HG03378 (cell line): ENCODE data around the gene RBM39.
"Not testable (repeated sequence)": the region's sequence is repeated elsewhere in the genome, so short reads cannot be mapped to it uniquely, and the experiment has no call there.

Source experiments
- ATAC-seq: cut with Tn5 transposase; IDR thresholded peaks from one replicate; pipeline ENCODE4 v1.9.1; 2021; ENCODE audit warnings: mild to moderate bottlenecking, moderate library complexity; ENCODE audit not compliant: unreplicated experiment

The RBM39 gene

DNA sequence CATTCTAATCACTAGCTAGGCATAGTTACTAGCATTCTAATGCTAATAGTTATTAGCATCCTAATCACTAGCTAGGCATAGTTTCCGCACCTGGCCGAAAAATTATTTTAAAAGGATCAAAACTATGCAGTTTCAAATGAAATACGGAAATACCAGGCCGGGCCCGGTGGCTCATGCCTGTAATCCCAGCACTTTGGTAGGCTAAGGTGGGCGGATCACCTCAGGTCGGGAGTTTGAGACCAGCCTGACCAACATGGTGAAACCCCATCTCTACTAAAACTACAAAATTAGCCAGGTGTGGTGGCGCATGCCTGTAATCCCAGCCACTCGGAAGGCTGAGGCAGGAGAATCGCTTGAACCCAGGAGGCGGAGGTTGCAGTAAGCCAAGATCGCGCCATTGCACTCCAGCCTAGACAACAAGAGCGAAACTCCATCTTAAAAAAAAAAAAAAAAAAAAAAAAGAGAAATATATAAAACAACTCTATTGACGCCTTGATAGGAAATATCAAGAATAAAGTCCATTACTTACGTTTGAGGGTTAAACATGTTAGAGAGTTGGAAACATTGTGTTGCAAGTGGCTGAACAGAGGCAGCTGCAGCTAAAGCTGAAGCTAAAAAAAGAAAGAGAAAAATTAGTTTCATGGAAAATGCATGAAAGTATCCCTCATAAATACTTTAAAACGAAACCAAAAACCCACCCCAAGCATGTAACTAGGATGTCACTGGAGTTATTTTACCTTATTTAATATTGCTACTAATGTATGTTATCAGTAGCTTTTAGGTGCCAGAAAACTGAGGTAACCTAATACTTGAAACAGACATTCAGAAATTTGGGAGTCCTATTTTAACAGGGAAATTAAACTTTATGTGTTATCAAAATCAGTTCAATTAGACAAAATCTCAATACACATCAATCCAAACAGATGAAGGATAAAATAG lies 35.2 kb downstream of the RBM39 start:
- ATAC-seq: not testable (repeated sequence)

DNA sequence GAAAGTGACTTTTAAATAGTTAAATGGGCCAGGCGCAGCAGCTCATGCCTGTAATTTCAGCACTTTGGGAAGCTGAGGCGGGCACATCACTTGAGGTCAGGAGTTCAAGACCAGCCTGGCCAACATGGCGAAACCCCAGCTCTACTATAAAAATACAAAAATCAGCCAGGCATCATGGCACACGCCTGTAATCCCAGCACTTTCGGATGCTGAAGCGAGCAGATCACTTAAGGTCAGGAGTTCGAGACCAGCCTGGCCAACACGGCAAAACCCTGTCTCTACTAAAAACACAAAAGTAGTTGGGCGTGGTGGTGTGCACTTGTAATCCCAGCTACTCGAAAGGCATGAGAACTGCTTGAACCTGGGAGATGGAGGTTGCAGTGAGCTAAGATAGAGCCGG lies 36.2 kb downstream of the RBM39 start:
- ATAC-seq: not testable (repeated sequence)

DNA sequence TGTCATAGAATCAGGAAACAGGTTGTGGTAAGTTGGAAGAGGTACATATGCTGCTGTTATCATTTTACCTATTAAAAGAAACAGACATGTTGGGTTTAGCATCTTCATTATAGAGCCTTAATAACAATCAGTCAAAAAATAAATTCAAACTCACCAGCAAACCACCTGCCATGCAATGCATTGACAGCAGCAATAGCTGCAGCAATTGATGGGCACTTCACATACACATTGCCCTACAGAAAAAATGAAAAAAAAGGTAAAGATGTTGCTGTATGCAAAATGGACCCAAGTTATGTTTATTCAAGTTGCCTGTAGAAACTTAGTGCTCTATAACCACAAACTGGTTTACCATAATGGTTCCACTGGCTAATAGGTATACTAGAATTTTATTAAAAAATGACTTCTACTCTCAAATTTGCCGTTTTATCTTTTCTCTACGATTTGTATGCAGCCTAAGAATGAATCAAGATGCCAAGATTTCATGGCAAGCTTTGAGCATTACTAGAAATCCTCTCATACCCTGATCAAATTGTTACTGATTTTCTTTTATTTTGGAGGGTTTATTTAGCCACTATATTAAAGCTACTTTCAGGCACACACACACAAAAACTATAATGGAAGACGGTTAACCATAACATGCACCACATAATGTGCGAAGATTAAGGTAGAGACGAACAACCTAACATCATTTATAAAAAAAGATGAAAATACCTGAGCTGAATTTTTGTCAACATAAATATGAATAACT lies 37.4 kb downstream of the RBM39 start:
- no peak for ATAC-seq

DNA sequence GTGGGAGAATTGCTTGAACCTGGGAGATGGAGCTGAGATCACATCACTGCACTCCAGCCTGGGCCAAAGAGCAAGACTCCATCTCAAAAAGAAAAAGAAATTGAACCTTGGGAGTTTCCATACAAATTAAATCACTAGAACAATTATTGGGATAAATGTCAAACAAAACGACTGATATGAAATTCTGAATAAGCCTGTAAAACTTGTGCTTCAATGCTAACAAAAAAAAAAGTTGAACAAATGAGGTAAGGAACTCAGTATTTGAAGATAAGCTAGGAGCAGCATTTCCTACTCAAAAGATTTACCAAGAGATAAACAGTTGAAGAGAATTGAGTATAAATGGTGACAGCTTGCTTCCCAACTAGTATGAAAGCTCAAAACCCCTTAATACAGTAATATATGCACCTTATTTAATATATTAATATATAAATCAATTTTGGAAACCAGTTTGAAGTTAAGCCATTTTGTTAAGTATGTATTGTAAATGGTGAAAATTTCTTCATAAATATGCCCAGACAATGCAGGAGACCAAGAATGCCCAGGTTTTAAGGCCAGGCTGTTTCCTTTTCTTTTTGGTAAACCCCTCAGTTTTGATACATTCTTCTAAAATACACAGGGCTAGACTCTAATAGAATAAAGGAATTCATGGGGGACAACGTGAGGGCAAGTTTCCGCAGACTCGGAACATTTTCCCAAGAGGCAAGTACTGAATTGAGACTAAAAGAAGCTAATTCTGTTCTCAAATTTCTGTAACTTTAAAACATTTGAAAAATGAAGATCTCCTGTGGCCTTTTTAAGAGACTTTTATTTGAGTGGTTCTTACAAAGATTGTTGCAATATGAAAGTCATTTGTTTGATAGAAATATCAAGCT lies 39.0 kb downstream of the RBM39 start:
- no peak for ATAC-seq

DNA sequence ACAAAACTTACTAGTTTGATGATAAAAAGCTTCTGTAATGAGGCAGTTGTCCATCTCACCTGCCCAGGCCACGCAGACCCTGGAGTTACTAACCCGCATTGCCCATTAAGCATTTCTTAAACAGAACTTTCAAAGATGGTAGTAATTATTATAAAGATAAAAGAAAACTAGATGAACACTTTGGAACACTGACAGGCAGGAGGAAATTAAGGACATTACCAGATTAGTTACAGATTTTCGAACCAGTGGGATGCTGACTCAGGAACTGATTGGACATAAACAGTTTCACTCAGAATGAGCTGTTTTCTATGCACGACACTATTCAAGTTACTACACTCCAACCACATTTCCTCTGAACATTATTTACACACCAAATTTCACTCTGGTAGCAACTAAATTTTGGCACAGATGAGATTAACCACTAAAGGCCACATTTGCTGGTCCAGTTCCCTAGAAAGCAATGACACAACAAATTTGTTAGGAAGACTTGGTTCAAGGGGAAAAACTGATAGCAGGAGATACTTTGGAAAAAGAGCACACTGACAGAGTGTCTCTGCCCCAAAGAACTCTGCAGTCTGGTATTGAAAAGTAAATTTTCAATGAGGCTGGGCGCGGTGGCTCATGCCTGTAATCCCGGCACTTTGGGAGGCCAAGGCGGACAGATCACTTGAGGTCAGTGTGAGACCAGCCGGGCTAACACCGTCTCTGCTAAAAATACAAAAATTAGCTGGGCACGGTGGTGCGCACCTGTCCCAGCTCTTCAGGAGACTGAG lies 39.8 kb downstream of the RBM39 start:
- no peak for ATAC-seq

DNA sequence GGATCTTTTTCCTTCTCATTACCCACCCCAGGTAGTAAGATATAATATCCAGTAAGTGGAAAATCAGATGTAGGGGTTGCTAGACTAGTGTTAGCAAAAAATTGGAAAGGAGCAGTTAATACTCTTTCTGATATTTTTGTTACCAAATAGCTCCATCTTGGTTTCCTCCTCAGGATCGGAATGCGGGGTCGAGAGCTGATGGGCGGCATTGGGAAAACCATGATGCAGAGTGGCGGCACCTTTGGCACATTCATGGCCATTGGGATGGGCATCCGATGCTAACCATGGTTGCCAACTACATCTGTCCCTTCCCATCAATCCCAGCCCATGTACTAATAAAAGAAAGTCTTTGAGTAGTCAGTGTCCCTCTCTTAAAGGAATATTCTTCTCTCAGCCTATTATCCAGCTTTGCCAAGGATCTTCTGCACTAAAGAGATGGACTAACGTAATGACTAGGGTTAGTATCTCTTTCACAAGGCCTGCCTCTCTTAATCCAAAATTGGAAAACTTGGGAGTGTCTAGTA lies 41.4 kb downstream of the RBM39 start:
- no peak for ATAC-seq

DNA sequence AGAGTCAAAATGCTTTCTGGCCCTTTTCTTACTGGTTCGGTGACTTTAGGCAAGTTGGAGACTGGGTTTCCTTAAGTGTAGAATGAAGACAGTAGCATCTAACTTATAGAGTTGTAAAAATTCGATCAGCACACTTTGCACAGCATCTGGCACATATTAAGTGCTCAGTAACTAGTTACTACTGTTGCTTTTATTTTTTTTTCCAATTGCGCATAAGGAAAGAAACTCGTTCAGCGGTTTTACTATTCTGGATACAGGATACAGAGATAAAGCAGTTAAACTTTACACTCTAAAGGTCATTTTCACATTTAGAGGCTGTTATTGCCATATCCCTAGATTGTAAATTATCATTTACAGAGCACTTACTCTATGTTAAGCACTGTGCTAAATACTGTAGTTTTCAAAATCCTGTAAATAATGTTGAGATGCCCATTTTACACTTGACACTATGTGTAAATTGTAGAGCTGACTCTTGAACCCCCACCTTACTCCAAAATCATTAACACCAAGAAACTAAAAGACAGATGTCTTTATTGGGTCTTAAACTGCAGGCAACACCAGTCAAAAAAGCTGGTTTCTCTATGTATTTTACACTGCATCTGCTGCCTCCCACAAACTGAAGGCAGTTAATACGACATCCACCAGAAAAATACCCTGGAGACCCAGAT lies 42.0 kb downstream of the RBM39 start:
- no peak for ATAC-seq

DNA sequence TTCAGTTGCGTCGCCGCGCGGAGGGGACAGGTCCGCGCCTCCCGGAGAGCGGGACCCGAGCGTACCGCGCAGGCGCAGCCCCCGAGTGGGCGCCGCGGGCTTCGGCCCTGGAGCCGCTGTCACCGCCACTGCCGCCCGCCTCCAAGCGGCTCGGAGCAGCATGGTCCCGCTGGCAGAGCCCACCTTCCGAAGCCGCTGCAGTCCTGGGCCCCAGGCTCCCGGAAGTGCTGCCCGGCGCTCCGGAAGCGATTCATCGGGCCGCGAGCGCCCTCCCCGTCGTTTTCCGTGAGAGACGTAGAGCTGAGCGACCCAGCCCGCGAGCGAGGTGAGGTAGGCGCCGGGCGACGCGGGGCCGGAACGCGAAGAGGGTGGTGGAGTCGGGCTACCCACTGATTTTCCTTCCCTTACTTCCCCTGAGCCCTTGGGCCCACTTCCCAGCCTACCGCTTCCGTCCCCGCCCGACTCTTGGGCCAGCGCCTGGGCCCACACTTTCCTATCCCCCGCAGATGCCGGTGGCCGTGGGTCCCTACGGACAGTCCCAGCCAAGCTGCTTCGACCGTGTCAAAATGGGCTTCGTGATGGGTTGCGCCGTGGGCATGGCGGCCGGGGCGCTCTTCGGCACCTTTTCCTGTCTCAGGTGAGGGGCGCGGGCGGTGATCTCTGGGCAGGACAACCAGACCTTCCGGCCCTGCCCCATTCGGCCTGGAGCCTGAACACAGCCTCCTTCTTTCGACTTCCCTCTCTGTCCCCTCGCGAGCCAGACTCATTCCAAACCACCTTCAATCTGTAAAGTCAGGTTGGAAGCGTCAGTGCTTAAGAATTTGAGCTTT lies 42.7 kb downstream of the RBM39 start, which contains the start of the genes NFS1 and ROMO1:
Gene NFS1, minus strand, starts transcription at position 226 of the 830 bp plus-strand sequence. Its CDS starts 64 bp downstream, at position 162.
Gene ROMO1, plus strand, starts transcription at position 279 of the 830 bp plus-strand sequence. Its CDS starts 228 bp downstream, at position 507.
- ATAC-seq: peak; percentile 52

DNA sequence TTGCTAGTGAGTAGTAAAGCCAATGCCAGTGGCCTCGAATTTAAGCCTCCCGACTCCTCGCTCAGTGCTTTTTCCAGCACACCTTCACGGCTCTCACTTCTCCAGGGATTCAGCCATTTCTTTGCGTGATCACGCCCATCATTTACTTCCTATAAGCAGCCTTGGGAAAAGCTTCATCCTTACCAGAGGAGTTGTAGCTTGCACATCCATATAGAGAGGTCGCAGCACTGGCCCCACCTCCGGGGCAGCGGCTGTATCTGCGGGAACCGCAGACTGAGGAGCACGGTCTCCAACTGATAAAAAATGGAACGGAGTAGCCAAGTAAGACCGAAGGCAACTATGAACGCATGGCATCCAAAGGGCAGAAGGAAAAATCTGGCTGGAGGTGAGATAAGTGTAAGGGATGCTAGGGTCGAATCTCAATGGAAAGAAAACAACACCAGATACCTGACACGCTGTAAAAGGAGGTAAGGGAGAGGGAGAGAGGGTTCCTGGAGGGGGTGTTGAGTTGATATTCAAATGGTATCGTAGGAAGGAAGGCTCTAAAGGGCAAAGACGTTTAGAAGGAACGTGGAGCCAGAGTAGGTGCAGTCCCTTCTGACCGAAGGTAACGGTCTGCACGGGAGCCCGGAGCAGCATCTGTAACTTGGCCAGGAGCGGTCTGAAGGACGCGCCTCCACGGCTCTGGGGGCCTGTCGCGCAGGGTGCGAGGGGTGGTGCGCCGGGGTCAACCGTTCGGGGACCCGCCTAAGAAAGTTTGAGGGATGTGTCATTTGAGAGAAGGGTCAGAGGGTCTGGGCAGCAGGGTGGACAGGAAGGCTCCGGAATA lies 43.5 kb downstream of the RBM39 start:
- ATAC-seq: peak; percentile 15

DNA sequence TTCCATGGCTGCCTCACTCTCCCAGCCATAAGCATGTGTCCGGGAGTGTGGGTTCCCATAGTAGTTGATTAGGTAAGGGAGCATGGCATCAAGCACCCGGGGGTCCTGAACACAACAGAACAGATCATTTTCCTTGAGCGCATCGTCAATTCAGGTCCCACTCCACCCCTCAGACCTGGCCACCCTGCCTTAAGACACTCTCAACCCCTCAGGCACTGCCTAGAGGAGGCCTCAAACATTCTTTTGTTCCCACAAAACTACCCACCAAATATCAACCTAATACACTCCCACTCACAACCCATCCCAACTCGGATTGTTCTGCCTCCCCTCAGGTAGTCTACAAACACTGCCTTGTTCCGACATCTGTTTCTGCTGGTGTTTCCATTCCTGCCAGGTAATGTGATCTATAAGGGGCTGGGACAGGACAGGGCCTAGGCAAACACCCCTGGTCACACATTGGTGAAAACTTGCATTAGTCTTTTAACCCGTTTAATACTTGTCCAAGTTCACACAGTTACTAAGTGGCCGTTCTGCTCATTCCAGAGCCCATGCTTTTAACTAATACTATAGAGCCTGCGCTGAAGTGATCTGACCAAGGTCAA lies 44.3 kb downstream of the RBM39 start:
- no peak for ATAC-seq

DNA sequence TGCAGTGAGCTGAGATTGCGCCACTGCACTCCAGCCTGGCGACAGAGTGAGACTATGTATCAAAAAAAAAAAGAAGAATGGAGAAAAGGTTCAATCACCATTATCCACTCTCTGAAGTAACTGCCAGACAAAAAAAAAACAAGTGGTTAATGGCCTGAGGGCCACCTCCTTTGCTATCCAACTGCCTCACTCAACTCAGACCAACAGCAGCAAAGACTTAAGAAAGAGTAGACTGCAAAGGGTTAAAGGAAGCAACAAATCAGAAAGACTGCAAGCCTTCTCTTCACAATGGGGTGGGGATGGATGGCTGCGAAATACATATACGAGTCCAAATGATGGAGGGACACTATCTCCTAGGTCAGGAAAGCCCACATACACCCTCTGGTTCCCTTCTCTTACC lies 46.1 kb downstream of the RBM39 start:
- ATAC-seq: no peak

DNA sequence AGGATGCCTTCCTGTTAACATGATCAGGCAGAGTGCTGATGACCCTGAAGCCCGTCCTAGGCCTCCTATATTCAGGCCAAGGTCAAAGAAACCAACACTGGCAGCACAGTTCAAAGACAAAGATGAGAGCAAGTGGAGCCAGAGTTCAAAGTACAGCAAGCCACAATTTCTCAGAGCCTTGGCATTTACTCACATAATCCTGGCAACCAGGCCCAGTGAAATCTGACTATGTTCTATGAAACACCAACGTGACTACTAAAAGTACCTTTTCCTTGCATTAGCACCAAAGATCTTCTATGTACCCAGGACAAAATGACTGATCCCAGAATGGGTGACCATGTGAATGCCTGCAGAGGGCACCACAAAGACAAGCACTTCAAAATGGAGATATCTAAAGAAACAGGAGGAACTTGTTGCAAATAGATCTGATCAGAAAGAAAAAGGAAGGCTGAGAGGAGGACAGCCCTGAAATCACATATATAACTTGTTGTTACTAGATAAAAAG lies 46.8 kb downstream of the RBM39 start:
- ATAC-seq: no peak

DNA sequence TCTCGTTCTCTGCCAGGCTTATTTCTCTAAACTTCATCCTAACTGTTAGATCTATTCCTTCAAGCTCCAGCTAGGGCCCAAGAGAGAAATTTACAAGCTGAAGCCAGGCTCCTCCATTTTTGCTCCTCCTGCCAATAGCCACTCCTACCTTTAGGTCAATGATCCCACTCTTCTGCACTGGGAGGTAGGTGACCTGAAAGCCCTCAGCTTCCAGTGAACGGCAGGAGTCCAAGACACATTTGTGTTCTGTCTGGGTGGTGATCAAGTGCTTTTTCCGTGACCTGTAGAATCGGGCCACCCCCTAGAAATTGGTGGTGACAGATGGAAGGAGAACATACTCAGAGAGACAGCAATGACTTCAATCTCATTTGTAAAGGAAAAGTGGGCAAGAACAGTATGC lies 51.8 kb downstream of the RBM39 start:
- no peak for ATAC-seq

DNA sequence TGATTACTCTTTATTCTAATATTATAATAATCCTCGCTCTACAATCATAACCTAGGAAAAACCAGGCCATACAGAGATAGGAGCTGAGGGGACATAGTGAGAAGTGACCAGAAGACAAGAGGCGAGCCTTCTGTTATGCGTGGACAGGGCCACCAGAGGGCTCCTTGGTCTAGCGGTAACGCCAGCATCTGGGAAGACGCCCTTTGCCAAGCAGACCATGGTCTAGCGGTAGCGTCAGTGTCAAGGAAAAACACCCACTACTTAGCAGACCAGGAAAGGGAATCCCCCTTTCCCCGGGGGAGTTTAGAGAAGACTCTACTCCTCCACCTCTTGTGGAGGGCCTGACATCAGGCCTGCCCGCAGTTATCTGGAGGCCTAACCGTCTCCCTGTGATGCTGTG lies 55.2 kb downstream of the RBM39 start:
- ATAC-seq: not testable (repeated sequence)

DNA sequence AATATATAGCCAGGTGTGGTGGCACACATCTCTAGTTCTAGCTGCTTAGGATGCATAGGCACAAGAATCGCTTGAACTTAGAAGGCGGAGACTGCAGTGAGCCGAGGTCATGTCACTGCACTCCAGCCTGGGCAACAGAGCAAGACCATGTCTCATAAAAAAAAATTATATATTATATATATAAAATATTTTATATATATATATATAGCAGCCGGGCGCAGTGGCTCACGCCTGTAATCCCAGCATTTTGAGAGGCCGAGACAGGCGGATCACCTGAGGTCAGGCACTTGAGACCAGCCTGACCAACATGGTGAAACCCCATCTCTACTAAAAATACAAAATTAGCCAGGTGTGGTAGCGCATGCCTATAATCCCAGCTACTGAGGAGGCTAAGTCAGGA lies 56.7 kb downstream of the RBM39 start:
- ATAC-seq: not testable (repeated sequence)

DNA sequence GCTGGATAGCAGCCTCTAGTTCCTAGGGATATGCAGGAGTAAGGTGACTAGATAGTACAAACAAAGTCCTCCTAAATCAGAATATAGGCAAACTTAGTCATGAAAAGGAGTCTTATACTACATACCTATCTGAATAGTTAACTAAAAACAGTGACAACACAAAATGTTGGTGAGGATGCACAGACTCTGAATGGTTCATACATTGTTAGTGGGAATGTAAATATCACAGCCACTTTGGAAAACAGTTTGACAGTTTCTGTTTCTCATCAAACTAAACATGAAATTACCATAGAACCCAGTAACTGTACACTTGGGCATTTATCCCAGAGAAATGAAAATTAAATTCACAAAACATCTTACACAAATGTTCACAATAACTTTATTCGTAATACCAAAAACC lies 60.1 kb downstream of the RBM39 start:
- ATAC-seq: no peak
